SK-N-MC (cell line): ENCODE measurements around the gene RNF144B.
"Not testable (repeated sequence)": the region's sequence is repeated elsewhere in the genome, so short reads cannot be mapped to it uniquely, and the experiment has no call there.

Experiments used
- DNase-seq: peaks from one replicate; pipeline ENCODE4 v3.0.0-alpha.2; 2011; ENCODE audit warnings: low read depth, low spot score
- H3K27ac ChIP-seq: fragments of 200-600 bp; sonication (generic); 2 replicates; pipeline ENCODE4 v1.5.1; 2016; ENCODE audit warnings: mixed run types
- H3K36me3 ChIP-seq: fragments of 200-600 bp; sonication (generic); 2 replicates; pipeline ENCODE4 v1.6.1; 2017; ENCODE audit warnings: antibody characterized with exemption, low read length, mixed read lengths; ENCODE audit not compliant: insufficient read depth
- H3K4me3 ChIP-seq: fragments of 200-600 bp; sonication (generic); 2 replicates; pipeline ENCODE4 v1.5.1; 2016
- H3K9ac ChIP-seq: fragments of 200-600 bp; sonication (generic); 2 replicates; pipeline ENCODE4 v1.8.0; 2017; ENCODE audit warnings: mixed run types, mixed read lengths; ENCODE audit not compliant: insufficient read length
- H3K9me3 ChIP-seq: fragments of 200-600 bp; sonication (generic); 2 replicates; pipeline ENCODE4 v1.6.1; 2017; ENCODE audit warnings: low read depth, mild to moderate bottlenecking, antibody characterized with exemption, low read length, moderate library complexity, mixed read lengths
- EZH2 ChIP-seq: fragments of 200-600 bp; sonication (generic); IDR thresholded peaks from one replicate; pipeline ENCODE4 v1.6.1; 2017; ENCODE audit warnings: antibody characterized with exemption
- FOXP2 ChIP-seq: optimal IDR thresholded peaks from 2 replicates; pipeline ENCODE3; 2011; ENCODE audit warnings: mild to moderate bottlenecking, moderate library complexity; ENCODE audit not compliant: insufficient read depth; ENCODE audit errors: extremely low read length, control extremely low read depth
- POLR2AphosphoS5 ChIP-seq: IDR thresholded peaks from 2 replicates; pipeline ENCODE4 v1.6.1; 2012; ENCODE audit warnings: mild to moderate bottlenecking, low read depth, low read length, borderline replicate concordance

Gene RNF144B

GRCh38 chr6:18451756-18452155 lies 64.6 kb downstream of the RNF144B start:
- H3K9ac ChIP-seq = no peak overlapping the region
- H3K36me3 ChIP-seq = no peaks in the 10 kb centered on the region
- no peaks in the 10 kb centered on the region for H3K9me3 ChIP-seq
- no peak for TF ChIP-seq FOXP2
- TF ChIP-seq EZH2 = no peak
- TF ChIP-seq POLR2AphosphoS5 = no peak
- H3K4me3 ChIP-seq = no peak overlapping the region
- H3K27ac ChIP-seq = no peak overlapping the region
- DNase-seq = no peak

DNA sequence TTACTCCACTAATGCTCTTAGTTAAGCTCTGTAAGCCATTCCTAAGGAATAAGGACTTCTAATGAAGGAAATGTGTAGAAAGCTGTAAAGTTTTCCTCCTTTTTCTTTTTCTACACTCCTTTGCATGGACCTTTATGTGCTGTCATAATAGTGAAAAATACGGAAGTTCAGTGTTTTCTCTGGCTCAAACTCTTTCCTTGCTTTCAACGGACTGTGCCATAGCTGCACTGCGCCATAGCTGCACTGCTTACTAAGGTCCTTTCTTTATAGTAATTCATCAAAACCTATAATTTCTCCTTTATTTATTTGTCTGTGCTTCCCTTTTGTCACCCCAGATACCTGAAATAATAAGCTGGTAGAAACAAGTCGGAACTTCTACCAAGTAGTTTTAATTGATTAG lies 67.3 kb downstream of the RNF144B start:
- Histone ChIP-seq H3K36me3 (no peaks in the 10 kb centered on the region), H3K4me3 (no peak overlapping the region), H3K9ac (no peak overlapping the region), H3K27ac (no peak overlapping the region), H3K9me3 (no peaks in the 10 kb centered on the region)
- DNase-seq = no peak
- TF ChIP-seq FOXP2 (no peak), POLR2AphosphoS5 (no peak), EZH2 (no peak)

- Histone ChIP-seq H3K36me3 (no peaks in the 10 kb centered on the region), H3K27ac (no peak overlapping the region), H3K4me3 (no peak overlapping the region), H3K9ac (no peak overlapping the region), H3K9me3 (no peaks in the 10 kb centered on the region)
- no peak for TF ChIP-seq EZH2
- TF ChIP-seq FOXP2 = no peak
- no peak for TF ChIP-seq POLR2AphosphoS5
- DNase-seq = no peak
These were observed 70.1 kb downstream of the RNF144B start for GRCh38 chr6:18457065-18457737.

DNA sequence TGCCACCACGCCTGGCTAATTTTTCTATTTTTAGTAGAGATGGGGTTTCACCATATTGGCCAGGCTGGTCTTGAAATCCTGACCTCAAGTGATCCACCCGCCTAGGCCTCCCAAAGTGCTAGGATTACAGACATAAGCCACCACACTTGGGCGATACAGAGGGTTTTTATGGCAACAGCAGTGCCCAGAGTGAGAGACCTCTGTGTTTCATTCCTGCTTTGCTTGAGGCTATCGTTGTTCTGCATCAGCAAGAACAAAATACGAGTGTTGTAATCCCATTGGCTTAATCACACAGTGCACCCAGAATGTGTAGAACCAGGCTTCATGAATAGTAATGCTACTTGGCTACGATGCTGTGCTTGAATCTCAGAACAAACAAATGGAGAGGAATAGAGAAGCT lies 70.9 kb downstream of the RNF144B start:
- not testable (repeated sequence) for H3K27ac ChIP-seq, DNase-seq, H3K9me3 ChIP-seq, H3K4me3 ChIP-seq, H3K36me3 ChIP-seq, H3K9ac ChIP-seq

- H3K4me3 ChIP-seq = no peak overlapping the region
- DNase-seq = no peak
- H3K9me3 ChIP-seq = no peaks in the 10 kb centered on the region
- no peaks in the 10 kb centered on the region for H3K36me3 ChIP-seq
- no peak overlapping the region for H3K9ac ChIP-seq
- H3K27ac ChIP-seq = no peak overlapping the region
- TF ChIP-seq POLR2AphosphoS5 = no peak
- no peak for TF ChIP-seq FOXP2
- no peak for TF ChIP-seq EZH2
These were observed 76.3 kb downstream of the RNF144B start for GRCh38 chr6:18463429-18463828.

GRCh38 chr6:18464176-18464575 lies 77.0 kb downstream of the RNF144B start:
- Histone ChIP-seq H3K9ac (no peak overlapping the region), H3K27ac (no peak overlapping the region), H3K4me3 (no peak overlapping the region), H3K9me3 (no peaks in the 10 kb centered on the region), H3K36me3 (no peaks in the 10 kb centered on the region)
- DNase-seq = no peak
- TF ChIP-seq POLR2AphosphoS5 (no peak), EZH2 (no peak), FOXP2 (no peak)

DNA sequence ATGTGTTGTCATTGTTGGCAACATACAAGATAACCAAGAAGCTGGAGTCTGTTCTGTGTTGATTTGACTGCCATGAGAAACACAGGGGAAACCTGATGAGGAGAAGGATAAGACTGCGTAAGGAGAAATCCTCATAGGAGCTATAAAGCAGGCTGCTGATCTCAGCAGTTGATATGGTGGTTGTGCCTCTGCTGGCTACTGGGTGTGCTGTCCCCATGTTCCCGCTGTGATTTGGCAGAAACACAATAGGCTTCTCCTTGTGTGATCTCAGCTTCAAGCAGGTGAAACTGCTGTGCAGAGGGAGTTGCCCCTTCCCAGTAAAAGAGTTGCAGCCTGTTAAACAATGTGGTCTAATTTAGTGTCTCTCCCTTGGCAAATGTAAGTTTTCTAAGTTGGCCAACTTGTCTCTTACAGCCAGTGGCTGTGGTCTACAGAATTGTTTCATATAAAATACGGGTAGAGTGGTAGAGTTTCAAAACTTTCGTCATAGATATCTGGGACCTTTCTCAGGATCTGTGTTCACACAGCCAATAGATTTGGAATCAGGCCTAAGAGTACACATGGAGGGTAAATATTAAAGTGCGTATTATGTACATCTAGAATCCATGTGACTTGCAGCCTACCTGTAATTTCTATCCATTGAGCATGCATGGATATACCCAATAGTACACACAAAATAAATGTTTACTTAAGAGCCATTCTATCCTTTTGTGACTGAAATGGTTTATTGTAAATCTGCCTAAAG lies 78.4 kb downstream of the RNF144B start:
- H3K36me3 ChIP-seq = no peaks in the 10 kb centered on the region
- no peak overlapping the region for H3K27ac ChIP-seq
- no peaks in the 10 kb centered on the region for H3K9me3 ChIP-seq
- TF ChIP-seq POLR2AphosphoS5 (no peak), EZH2 (no peak), FOXP2 (no peak)
- H3K4me3 ChIP-seq = no peak overlapping the region
- no peak for DNase-seq
- H3K9ac ChIP-seq = no peak overlapping the region

- Histone ChIP-seq H3K27ac (no peak overlapping the region), H3K36me3 (no peaks in the 10 kb centered on the region), H3K4me3 (no peak overlapping the region), H3K9me3 (no peaks in the 10 kb centered on the region), H3K9ac (no peak overlapping the region)
- no peak for DNase-seq
- no peak for TF ChIP-seq EZH2
- no peak for TF ChIP-seq FOXP2
- no peak for TF ChIP-seq POLR2AphosphoS5
These were observed 80.8 kb downstream of the RNF144B start for GRCh38 chr6:18467741-18468502.

GRCh38 chr6:18468503-18468843 lies 81.3 kb downstream of the RNF144B start:
- Histone ChIP-seq H3K9me3 (no peaks in the 10 kb centered on the region), H3K4me3 (no peak overlapping the region), H3K27ac (no peak overlapping the region), H3K9ac (no peak overlapping the region), H3K36me3 (no peaks in the 10 kb centered on the region)
- no peak for DNase-seq
- TF ChIP-seq FOXP2 (no peak), POLR2AphosphoS5 (no peak), EZH2 (no peak)
